HG03469 (cell line): ENCODE results near the gene CD7.

ENCODE experiments used
- ATAC-seq: cut with Tn5 transposase; IDR thresholded peaks from one replicate; pipeline ENCODE4 v1.9.1; 2021; ENCODE audit warnings: mild to moderate bottlenecking, moderate library complexity, moderate number of reproducible peaks; ENCODE audit not compliant: unreplicated experiment

Gene CD7

GRCh38 chr17:82329683-82330321, 12.4 kb upstream of the CD7 start:
- ATAC-seq, result no peak

GRCh38 chr17:82328994-82329507, 11.6 kb upstream of the CD7 start:
- ATAC-seq, result no peak

GRCh38 chr17:82328141-82328993, 11.0 kb upstream of the CD7 start:
- no peak for ATAC-seq

GRCh38 chr17:82327757-82328140, 10.3 kb upstream of the CD7 start:
- no peak for ATAC-seq

- no peak for ATAC-seq
Measured at GRCh38 chr17:82327289-82327688, 9.9 kb upstream of the CD7 start.

GRCh38 chr17:82325286-82326180, 8.1 kb upstream of the CD7 start:
- no peak for ATAC-seq

GRCh38 chr17:82324566-82325285, 7.3 kb upstream of the CD7 start:
- ATAC-seq, result no peak

GRCh38 chr17:82323514-82324234, 6.3 kb upstream of the CD7 start:
- no peak for ATAC-seq

- no peak for ATAC-seq
Measured at GRCh38 chr17:82322526-82323453, 5.4 kb upstream of the CD7 start.

GRCh38 chr17:82321947-82322466, 4.6 kb upstream of the CD7 start:
- ATAC-seq, result no peak

GRCh38 chr17:82320956-82321927, 3.8 kb upstream of the CD7 start:
- no peak for ATAC-seq

- ATAC-seq, result no peak
Measured at GRCh38 chr17:82320140-82320840, 2.9 kb upstream of the CD7 start.

GRCh38 chr17:82319619-82320062, 2.2 kb upstream of the CD7 start:
- ATAC-seq, result no peak

- ATAC-seq, result no peak
Measured at GRCh38 chr17:82318772-82319606, 1.6 kb upstream of the CD7 start.

- ATAC-seq, result no peak
Measured at GRCh38 chr17:82318169-82318498, 726 bp upstream of the CD7 start.
